GM23338 (cell line): Measurements from ENCODE around the gene RUNX1.

ENCODE experiments used
- CREB1 ChIP-seq: fragments of 250-450 bp; sonication (Bioruptor Pico); IDR thresholded peaks from 2 replicates; pipeline ENCODE4 v1.5.0; 2020; ENCODE audit warnings: low read depth, mild to moderate bottlenecking, moderate library complexity
- EZH2 ChIP-seq: fragments of 200-600 bp; sonication (generic); IDR thresholded peaks from one replicate; pipeline ENCODE4 v1.8.0; 2017; ENCODE audit warnings: antibody characterized with exemption, mild to moderate bottlenecking, low read depth; ENCODE audit not compliant: unreplicated experiment
- EZH2phosphoT487 ChIP-seq: fragments of 200-600 bp; sonication (generic); IDR thresholded peaks from one replicate; pipeline ENCODE4 v1.8.1; 2018; ENCODE audit warnings: antibody characterized with exemption; ENCODE audit not compliant: unreplicated experiment
- JUNB ChIP-seq: IDR thresholded peaks from one replicate; pipeline ENCODE4 v1.6.1; 2016; ENCODE audit warnings: antibody characterized with exemption; ENCODE audit not compliant: unreplicated experiment
- NANOG ChIP-seq: IDR thresholded peaks from 2 replicates; pipeline ENCODE4 v1.6.1; 2016; ENCODE audit warnings: antibody characterized with exemption, borderline replicate concordance
- POLR2AphosphoS5 ChIP-seq: IDR thresholded peaks from 2 replicates; pipeline ENCODE4 v1.6.1; 2016; ENCODE audit warnings: antibody characterized with exemption, low read depth
- STAT1 ChIP-seq: IDR thresholded peaks from one replicate; pipeline ENCODE4 v1.6.1; 2016; ENCODE audit warnings: antibody characterized with exemption; ENCODE audit not compliant: unreplicated experiment
- ZNF114 ChIP-seq: fragments of 250-450 bp; sonication (Bioruptor Pico); IDR thresholded peaks from 2 replicates; pipeline ENCODE4 v1.5.0; 2020; ENCODE audit warnings: mild to moderate bottlenecking, moderate library complexity
- ZNF331 ChIP-seq: fragments of 250-450 bp; sonication (Bioruptor Pico); IDR thresholded peaks from 2 replicates; pipeline ENCODE4 v1.5.0; 2020; ENCODE audit warnings: low read depth, mild to moderate bottlenecking, moderate library complexity
- ZNF462 ChIP-seq: fragments of 250-450 bp; sonication (Bioruptor Pico); IDR thresholded peaks from 2 replicates; pipeline ENCODE4 v1.5.0; 2020; ENCODE audit warnings: mild to moderate bottlenecking, moderate library complexity
- TF ChIP-seq, protein P1 (sequence below), 2 experiments: fragments of 200-600 bp in 1 of 2; sonication (generic) in 1 of 2; conservative IDR thresholded peaks; 2 replicates each; pipeline versions ENCODE4 v1.5.1 to v1.6.1; 2016 to 2017; ENCODE audit warnings: antibody characterized with exemption in 2 of 2, low read depth in 2 of 2, mild to moderate bottlenecking in 2 of 2, moderate library complexity in 1 of 2
- TF ChIP-seq, protein P2 (sequence below): IDR thresholded peaks from 2 replicates; pipeline ENCODE4 v1.6.1; 2016; ENCODE audit warnings: antibody characterized with exemption
- TF ChIP-seq, protein P3 (sequence below): IDR thresholded peaks from one replicate; pipeline ENCODE4 v1.6.1; 2018; ENCODE audit warnings: antibody characterized with exemption; ENCODE audit not compliant: unreplicated experiment

DNA sequence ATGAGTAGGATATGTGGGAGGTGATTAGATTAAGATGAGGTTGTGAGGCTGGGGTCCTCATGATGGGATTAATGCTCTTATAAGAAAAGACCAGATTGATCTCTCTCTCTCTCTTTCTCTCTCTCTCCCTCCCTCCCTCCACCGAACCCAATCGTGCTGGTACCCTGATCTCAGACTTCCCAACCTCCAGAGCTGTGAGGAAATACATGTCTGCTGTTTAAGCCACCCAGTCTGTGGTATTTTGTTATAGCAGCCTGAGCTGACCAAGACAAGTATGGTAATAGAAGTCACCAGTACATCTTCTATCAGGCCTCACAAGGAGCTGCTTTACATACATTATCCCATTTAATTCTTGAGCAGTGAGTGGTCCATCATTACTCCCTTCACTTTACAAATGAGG lies 149.8 kb downstream of the RUNX1 start:
- TF ChIP-seq EZH2 (no peak), CREB1 (CRISPR knock-in tag) (no peak), POLR2AphosphoS5 (no peak), EZH2phosphoT487 (no peak), JUNB (no peak), STAT1 (no peak), ZNF114 (CRISPR knock-in tag) (no peak), ZNF331 (CRISPR knock-in tag) (no peak), NANOG (no peak), ZNF462 (CRISPR knock-in tag) (no peak)
- TF ChIP-seq, protein P1, sequence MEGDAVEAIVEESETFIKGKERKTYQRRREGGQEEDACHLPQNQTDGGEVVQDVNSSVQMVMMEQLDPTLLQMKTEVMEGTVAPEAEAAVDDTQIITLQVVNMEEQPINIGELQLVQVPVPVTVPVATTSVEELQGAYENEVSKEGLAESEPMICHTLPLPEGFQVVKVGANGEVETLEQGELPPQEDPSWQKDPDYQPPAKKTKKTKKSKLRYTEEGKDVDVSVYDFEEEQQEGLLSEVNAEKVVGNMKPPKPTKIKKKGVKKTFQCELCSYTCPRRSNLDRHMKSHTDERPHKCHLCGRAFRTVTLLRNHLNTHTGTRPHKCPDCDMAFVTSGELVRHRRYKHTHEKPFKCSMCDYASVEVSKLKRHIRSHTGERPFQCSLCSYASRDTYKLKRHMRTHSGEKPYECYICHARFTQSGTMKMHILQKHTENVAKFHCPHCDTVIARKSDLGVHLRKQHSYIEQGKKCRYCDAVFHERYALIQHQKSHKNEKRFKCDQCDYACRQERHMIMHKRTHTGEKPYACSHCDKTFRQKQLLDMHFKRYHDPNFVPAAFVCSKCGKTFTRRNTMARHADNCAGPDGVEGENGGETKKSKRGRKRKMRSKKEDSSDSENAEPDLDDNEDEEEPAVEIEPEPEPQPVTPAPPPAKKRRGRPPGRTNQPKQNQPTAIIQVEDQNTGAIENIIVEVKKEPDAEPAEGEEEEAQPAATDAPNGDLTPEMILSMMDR (conservative IDR thresholded peaks at IDR 0.05; ENCODE audit: low read depth in 2 of 2) = no peak
- TF ChIP-seq, protein P2, sequence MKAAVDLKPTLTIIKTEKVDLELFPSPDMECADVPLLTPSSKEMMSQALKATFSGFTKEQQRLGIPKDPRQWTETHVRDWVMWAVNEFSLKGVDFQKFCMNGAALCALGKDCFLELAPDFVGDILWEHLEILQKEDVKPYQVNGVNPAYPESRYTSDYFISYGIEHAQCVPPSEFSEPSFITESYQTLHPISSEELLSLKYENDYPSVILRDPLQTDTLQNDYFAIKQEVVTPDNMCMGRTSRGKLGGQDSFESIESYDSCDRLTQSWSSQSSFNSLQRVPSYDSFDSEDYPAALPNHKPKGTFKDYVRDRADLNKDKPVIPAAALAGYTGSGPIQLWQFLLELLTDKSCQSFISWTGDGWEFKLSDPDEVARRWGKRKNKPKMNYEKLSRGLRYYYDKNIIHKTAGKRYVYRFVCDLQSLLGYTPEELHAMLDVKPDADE = no peak
- TF ChIP-seq, protein P3, sequence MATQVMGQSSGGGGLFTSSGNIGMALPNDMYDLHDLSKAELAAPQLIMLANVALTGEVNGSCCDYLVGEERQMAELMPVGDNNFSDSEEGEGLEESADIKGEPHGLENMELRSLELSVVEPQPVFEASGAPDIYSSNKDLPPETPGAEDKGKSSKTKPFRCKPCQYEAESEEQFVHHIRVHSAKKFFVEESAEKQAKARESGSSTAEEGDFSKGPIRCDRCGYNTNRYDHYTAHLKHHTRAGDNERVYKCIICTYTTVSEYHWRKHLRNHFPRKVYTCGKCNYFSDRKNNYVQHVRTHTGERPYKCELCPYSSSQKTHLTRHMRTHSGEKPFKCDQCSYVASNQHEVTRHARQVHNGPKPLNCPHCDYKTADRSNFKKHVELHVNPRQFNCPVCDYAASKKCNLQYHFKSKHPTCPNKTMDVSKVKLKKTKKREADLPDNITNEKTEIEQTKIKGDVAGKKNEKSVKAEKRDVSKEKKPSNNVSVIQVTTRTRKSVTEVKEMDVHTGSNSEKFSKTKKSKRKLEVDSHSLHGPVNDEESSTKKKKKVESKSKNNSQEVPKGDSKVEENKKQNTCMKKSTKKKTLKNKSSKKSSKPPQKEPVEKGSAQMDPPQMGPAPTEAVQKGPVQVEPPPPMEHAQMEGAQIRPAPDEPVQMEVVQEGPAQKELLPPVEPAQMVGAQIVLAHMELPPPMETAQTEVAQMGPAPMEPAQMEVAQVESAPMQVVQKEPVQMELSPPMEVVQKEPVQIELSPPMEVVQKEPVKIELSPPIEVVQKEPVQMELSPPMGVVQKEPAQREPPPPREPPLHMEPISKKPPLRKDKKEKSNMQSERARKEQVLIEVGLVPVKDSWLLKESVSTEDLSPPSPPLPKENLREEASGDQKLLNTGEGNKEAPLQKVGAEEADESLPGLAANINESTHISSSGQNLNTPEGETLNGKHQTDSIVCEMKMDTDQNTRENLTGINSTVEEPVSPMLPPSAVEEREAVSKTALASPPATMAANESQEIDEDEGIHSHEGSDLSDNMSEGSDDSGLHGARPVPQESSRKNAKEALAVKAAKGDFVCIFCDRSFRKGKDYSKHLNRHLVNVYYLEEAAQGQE = no peak
